Measurements from ENCODE around the gene GCM1. TPM values are rescaled to one million over a fixed set of nuclear protein-coding genes. Genes with fewer than 3 reads are reported as not detected.

Gene GCM1
- total RNA-seq, 1 experiment from 2014 or later = not detected

- ATAC-seq = no peak
Measured at GRCh38 chr6:53107091-53107490, 41.5 kb downstream of the GCM1 start.

GRCh38 chr6:53104916-53105315 lies 43.7 kb downstream of the GCM1 start:
- ATAC-seq = no peak
- no peak overlapping the region for H3K27ac ChIP-seq (ENCODE audit: low read length)
- H3K4me3 ChIP-seq (ENCODE audit: low read depth in 2 of 2, low read length in 2 of 2) = no peak overlapping the region
- intact Hi-C loops (cut with micrococcal nuclease; ENCODE audit: unreplicated experiment) (loop anchor here (1.0 kb wide), 1 partner anchor 379 kb away; no protein-coding TSS in a partner anchor), in situ Hi-C loops (cut with HindIII; ENCODE audit: low pct_unique_long_range_greater_than_20kb, low sequenced_read_pairs) (no loop called here)
- no peaks in the 10 kb centered on the region for H3K9me3 ChIP-seq (ENCODE audit: control insufficient read depth, insufficient read depth, low read depth, low read length)
- H3K27me3 ChIP-seq (ENCODE audit: control insufficient read depth, insufficient read depth, low read length) = no peaks in the 10 kb centered on the region
- CTCF ChIA-PET = interaction anchor here (0.6 kb wide), 1 partner anchor 63 kb away, joined by 3 read pairs; no protein-coding TSS in a partner anchor
- POLR2A ChIA-PET = no interaction called here
- DNase-seq (ENCODE audit: low read depth, low spot score) = no peak
- no TSS peak for BruUV-seq (replicated peaks)
- TF ChIP-seq SIN3A (IDR thresholded peaks at IDR 0.05; ENCODE audit: borderline replicate concordance, insufficient read depth, low read depth, low read length) (no peak), CTCF (IDR thresholded peaks at IDR 0.05) (no peak), TCF7L2 (IDR thresholded peaks at IDR 0.05; ENCODE audit: low read depth, low read length) (no peak), POLR2AphosphoS5 (IDR thresholded peaks at IDR 0.05; ENCODE audit: low read depth, low read length) (no peak)
- no peaks in the 10 kb centered on the region for H3K4me1 ChIP-seq (ENCODE audit: control insufficient read depth, insufficient read depth, low read length)
- no peaks in the 10 kb centered on the region for H3K36me3 ChIP-seq (ENCODE audit: control insufficient read depth, insufficient read depth, low read length)

More at GRCh38 chr6:53107091-53107490, 41.5 kb downstream of the GCM1 start:
- no peak for TF ChIP-seq SIN3A (IDR thresholded peaks at IDR 0.05; ENCODE audit: borderline replicate concordance, insufficient read depth, low read depth, low read length)
- TF ChIP-seq CTCF (IDR thresholded peaks at IDR 0.05) = no peak
- no peak for TF ChIP-seq REST (IDR thresholded peaks at IDR 0.05; ENCODE audit: insufficient read depth in 1 of 2, low read depth in 2 of 2, low read length in 1 of 2)
- TF ChIP-seq POLR2AphosphoS5 (IDR thresholded peaks at IDR 0.05; ENCODE audit: low read depth, low read length) = no peak
- TF ChIP-seq TCF7L2 (IDR thresholded peaks at IDR 0.05; ENCODE audit: low read depth, low read length) = no peak
- no peaks in the 10 kb centered on the region for H3K9me3 ChIP-seq (ENCODE audit: control insufficient read depth, insufficient read depth, low read depth, low read length)
- H3K27me3 ChIP-seq (ENCODE audit: control insufficient read depth, insufficient read depth, low read length) = no peaks in the 10 kb centered on the region
- no peak overlapping the region for H3K27ac ChIP-seq (ENCODE audit: low read length)
- no peaks in the 10 kb centered on the region for H3K36me3 ChIP-seq (ENCODE audit: control insufficient read depth, insufficient read depth, low read length)
- in situ Hi-C loops (cut with HindIII; ENCODE audit: low pct_unique_long_range_greater_than_20kb, low sequenced_read_pairs) (no loop called here), intact Hi-C loops (cut with micrococcal nuclease; ENCODE audit: unreplicated experiment) (no loop called here)
- no TSS peak for BruUV-seq (replicated peaks)
- no peak for DNase-seq (ENCODE audit: low read depth, low spot score)
- POLR2A ChIA-PET = no interaction called here
- no peaks in the 10 kb centered on the region for H3K4me1 ChIP-seq (ENCODE audit: control insufficient read depth, insufficient read depth, low read length)
- CTCF ChIA-PET = no interaction called here
- no peak overlapping the region for H3K4me3 ChIP-seq (ENCODE audit: low read depth in 2 of 2, low read length in 2 of 2)

Data from Panc1 (cell line).